Measurements from ENCODE around the gene EML3.
"Not testable (repeated sequence)": the region's sequence is repeated elsewhere in the genome, so short reads cannot be mapped to it uniquely, and the experiment has no call there.

GRCh38 chr11:62561677-62562230 is 50.8 kb downstream of the EML3 start:
- not testable (repeated sequence) for TF ChIP-seq CTCF (IDR thresholded peaks at IDR 0.05; ENCODE audit: control extremely low read depth in 1 of 3, insufficient read depth in 1 of 3, low read depth in 1 of 3, low read length in 3 of 3); EZH2 (IDR thresholded peaks at IDR 0.05; ENCODE audit: low read depth, low read length, severe bottlenecking); GABPA (IDR thresholded peaks at IDR 0.05; ENCODE audit: borderline replicate concordance, insufficient read depth, low read length); CEBPB (IDR thresholded peaks at IDR 0.05; ENCODE audit: low read depth, low read length); E2F6 (IDR thresholded peaks at IDR 0.05); TCF12 (IDR thresholded peaks at IDR 0.05; ENCODE audit: low read depth, low read length); JUN (IDR thresholded peaks at IDR 0.05; ENCODE audit: low read depth, low read length); USF2 (IDR thresholded peaks at IDR 0.05; ENCODE audit: low read length); KDM1A (IDR thresholded peaks at IDR 0.05; ENCODE audit: borderline replicate concordance, low read length); SP2 (IDR thresholded peaks at IDR 0.05; ENCODE audit: low read length); SIN3A (conservative IDR thresholded peaks at IDR 0.05 in 1 of 2, IDR thresholded peaks at IDR 0.05 in 1 of 2; ENCODE audit: low read depth in 1 of 2, low read length in 2 of 2); CBX5 (IDR thresholded peaks at IDR 0.05; ENCODE audit: low read depth, low read length); MAX (IDR thresholded peaks at IDR 0.05); JUND (IDR thresholded peaks at IDR 0.05; ENCODE audit: low read length)
